Measurements from ENCODE around the gene BMP7. TPM values are rescaled to one million over a fixed set of nuclear protein-coding genes. Genes with fewer than 3 reads are reported as not detected.

BMP7 gene
- total RNA-seq, 1 experiment from 2014 or later = not detected

DNA sequence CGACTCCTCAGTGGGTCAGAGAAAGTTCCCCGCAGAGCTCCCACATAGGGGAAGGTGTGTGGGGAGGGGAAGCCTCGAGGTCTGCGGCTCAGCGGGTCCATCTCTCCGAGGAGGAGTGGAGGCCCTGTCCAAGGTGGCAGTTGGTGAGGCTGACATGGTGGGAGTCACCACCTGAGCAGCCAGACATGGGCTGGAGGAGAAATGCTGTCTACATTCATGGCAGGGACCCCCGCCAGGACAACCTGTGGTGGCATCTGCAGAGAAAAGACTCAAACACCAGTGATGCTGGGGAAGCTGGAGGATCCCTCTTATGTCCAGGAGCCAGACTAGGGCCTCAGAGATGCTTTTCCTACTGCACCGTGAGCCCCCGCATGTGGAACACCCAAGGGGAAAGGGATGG lies 49.8 kb downstream of the BMP7 start:
- TF ChIP-seq, protein P1, sequence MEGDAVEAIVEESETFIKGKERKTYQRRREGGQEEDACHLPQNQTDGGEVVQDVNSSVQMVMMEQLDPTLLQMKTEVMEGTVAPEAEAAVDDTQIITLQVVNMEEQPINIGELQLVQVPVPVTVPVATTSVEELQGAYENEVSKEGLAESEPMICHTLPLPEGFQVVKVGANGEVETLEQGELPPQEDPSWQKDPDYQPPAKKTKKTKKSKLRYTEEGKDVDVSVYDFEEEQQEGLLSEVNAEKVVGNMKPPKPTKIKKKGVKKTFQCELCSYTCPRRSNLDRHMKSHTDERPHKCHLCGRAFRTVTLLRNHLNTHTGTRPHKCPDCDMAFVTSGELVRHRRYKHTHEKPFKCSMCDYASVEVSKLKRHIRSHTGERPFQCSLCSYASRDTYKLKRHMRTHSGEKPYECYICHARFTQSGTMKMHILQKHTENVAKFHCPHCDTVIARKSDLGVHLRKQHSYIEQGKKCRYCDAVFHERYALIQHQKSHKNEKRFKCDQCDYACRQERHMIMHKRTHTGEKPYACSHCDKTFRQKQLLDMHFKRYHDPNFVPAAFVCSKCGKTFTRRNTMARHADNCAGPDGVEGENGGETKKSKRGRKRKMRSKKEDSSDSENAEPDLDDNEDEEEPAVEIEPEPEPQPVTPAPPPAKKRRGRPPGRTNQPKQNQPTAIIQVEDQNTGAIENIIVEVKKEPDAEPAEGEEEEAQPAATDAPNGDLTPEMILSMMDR (IDR thresholded peaks at IDR 0.05; ENCODE audit: unreplicated experiment) = no peak
- Mint-ChIP-seq H3K4me1 (ENCODE audit: insufficient read depth, unreplicated experiment) (peaks cover 13% of the 10 kb centered on the region), H3K4me3 (ENCODE audit: unreplicated experiment) (no peak overlapping the region), H3K36me3 (ENCODE audit: insufficient read depth, unreplicated experiment) (no peaks in the 10 kb centered on the region), H3K27me3 (ENCODE audit: insufficient read depth, unreplicated experiment) (peaks cover 26% of the 10 kb centered on the region), H3K27ac (ENCODE audit: low read depth, unreplicated experiment) (no peak overlapping the region), H3K9me3 (ENCODE audit: unreplicated experiment) (no peaks in the 10 kb centered on the region)
- DNase-seq (ENCODE audit: unreplicated experiment) = no peak
- intact Hi-C loops (cut with micrococcal nuclease) = no loop called here
- BruUV-seq (replicated peaks) = no TSS peak
- ChIA-PET CTCF (interaction anchor here (0.7 to 1.3 kb wide), 3 partner anchors 18 to 116 kb away, joined by 3 to 4 read pairs (median 3); no protein-coding TSS in a partner anchor), POLR2A (interaction anchor here (1.4 kb wide), 1 partner anchor 9 kb away, joined by 3 read pairs; no protein-coding TSS in a partner anchor)

DNA sequence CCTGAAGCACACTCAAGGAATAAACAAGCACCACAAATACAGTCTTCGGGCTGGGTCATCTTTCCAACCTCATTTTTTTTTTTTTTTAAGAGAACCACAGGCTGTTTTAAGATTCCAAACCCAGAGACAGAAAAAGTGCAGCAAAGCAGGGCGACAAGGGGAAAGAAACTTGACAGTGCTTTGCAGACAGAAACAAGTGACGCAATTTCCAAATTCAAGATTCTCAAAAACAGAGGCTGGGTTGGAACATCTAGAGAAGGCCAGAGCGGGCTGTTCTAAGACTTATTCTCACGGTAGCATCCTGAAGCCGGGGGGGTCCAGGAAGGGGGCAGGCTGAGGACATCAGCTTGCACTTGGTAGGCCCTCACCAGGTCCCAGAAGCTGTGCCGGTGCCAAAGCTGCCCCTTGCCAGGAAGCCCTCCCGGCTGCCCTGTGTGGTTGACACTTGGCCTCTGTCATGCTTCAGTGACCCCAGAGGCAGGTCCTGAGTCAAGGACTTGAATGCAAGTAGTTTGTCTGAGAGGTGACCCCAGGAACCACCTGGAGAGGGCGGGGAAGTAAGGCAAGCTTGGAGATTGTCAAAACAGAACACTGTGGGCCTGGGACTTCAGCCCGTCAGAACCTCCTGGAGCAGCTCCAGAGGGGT lies 50.5 kb downstream of the BMP7 start:
- H3K9me3 Mint-ChIP-seq (ENCODE audit: unreplicated experiment) = no peaks in the 10 kb centered on the region
- DNase-seq (ENCODE audit: unreplicated experiment) = no peak
- no TSS peak for BruUV-seq (replicated peaks)
- no peak overlapping the region for H3K27ac Mint-ChIP-seq (ENCODE audit: low read depth, unreplicated experiment)
- no peak overlapping the region for H3K4me3 Mint-ChIP-seq (ENCODE audit: unreplicated experiment)
- H3K4me1 Mint-ChIP-seq (ENCODE audit: insufficient read depth, unreplicated experiment) = peaks cover 13% of the 10 kb centered on the region
- ChIA-PET CTCF (interaction anchor here (0.7 to 1.3 kb wide), 3 partner anchors 18 to 117 kb away, joined by 3 to 4 read pairs (median 3); no protein-coding TSS in a partner anchor), POLR2A (interaction anchor here (0.7 to 1.4 kb wide), 3 partner anchors 9 to 17 kb away, joined by 3 to 4 read pairs (median 3); no protein-coding TSS in a partner anchor)
- TF ChIP-seq, protein P1 (IDR thresholded peaks at IDR 0.05; ENCODE audit: unreplicated experiment) = no peak
- peaks cover 25% of the 10 kb centered on the region for H3K27me3 Mint-ChIP-seq (ENCODE audit: insufficient read depth, unreplicated experiment)
- intact Hi-C loops (cut with micrococcal nuclease) = no loop called here
- H3K36me3 Mint-ChIP-seq (ENCODE audit: insufficient read depth, unreplicated experiment) = no peaks in the 10 kb centered on the region

DNA sequence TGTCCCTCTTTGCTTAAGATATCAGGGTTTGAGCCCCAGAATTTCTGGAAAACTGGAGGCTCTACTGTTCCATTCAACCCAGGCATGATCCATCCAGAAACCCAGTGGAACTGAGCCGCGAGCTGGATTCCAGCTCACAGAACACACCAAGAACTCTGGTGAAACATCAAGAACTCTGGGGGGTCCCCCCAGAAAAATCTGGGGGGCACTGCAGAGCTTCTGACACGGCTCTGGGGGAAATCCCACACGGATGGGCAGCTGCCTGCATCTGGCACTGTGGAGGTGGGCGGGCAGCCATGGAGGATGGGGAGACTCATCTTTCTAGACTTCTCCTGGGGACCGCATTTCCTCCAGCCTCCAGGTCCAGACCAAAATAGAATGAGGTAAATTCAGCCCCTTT lies 51.0 kb downstream of the BMP7 start:
- peaks cover 20% of the 10 kb centered on the region for H3K27me3 Mint-ChIP-seq (ENCODE audit: insufficient read depth, unreplicated experiment)
- TF ChIP-seq, protein P1 (IDR thresholded peaks at IDR 0.05; ENCODE audit: unreplicated experiment) = no peak
- no peaks in the 10 kb centered on the region for H3K9me3 Mint-ChIP-seq (ENCODE audit: unreplicated experiment)
- H3K4me1 Mint-ChIP-seq (ENCODE audit: insufficient read depth, unreplicated experiment) = peaks cover 13% of the 10 kb centered on the region
- intact Hi-C loops (cut with micrococcal nuclease) = no loop called here
- ChIA-PET CTCF (no interaction called here), POLR2A (interaction anchor here (0.9 to 1.4 kb wide), 2 partner anchors 10 to 14 kb away, joined by 3 read pairs; no protein-coding TSS in a partner anchor)
- no peak overlapping the region for H3K4me3 Mint-ChIP-seq (ENCODE audit: unreplicated experiment)
- H3K27ac Mint-ChIP-seq (ENCODE audit: low read depth, unreplicated experiment) = no peak overlapping the region
- H3K36me3 Mint-ChIP-seq (ENCODE audit: insufficient read depth, unreplicated experiment) = no peaks in the 10 kb centered on the region
- BruUV-seq (replicated peaks) = no TSS peak
- DNase-seq (ENCODE audit: unreplicated experiment) = no peak

DNA sequence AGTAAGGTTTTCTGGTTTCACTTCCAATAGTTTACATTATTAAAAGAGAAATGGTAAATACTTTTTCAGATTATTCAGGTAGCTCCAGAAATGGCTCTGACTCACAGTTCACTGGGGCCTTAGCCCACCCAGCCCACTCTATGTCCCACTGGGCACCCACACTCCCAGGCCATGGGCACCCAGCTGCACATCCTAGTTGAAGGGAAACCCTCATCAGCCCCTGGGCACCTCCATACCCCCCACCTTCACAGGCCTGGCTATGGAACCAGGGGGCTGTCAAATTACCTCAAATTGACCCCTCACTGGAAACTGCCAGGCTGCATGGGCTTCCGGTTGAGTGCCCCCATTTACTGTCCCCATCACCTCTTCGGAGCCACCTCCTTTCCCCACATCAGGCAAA lies 51.5 kb downstream of the BMP7 start:
- ChIA-PET POLR2A (interaction anchor here (0.9 kb wide), 1 partner anchor 14 kb away, joined by 3 read pairs; no protein-coding TSS in a partner anchor), CTCF (interaction anchor here (1.6 kb wide), 1 partner anchor 123 kb away, joined by 9 read pairs; no protein-coding TSS in a partner anchor)
- H3K27me3 Mint-ChIP-seq (ENCODE audit: insufficient read depth, unreplicated experiment) = peaks cover 15% of the 10 kb centered on the region
- BruUV-seq (replicated peaks) = no TSS peak
- H3K4me3 Mint-ChIP-seq (ENCODE audit: unreplicated experiment) = no peak overlapping the region
- intact Hi-C loops (cut with micrococcal nuclease) = no loop called here
- H3K9me3 Mint-ChIP-seq (ENCODE audit: unreplicated experiment) = no peaks in the 10 kb centered on the region
- TF ChIP-seq, protein P1 (IDR thresholded peaks at IDR 0.05; ENCODE audit: unreplicated experiment) = no peak
- H3K4me1 Mint-ChIP-seq (ENCODE audit: insufficient read depth, unreplicated experiment) = peaks cover 13% of the 10 kb centered on the region
- no peak overlapping the region for H3K27ac Mint-ChIP-seq (ENCODE audit: low read depth, unreplicated experiment)
- no peak for DNase-seq (ENCODE audit: unreplicated experiment)
- no peaks in the 10 kb centered on the region for H3K36me3 Mint-ChIP-seq (ENCODE audit: insufficient read depth, unreplicated experiment)
